GM03348 (cell line): ENCODE data around the gene UBN2.
"Not testable (repeated sequence)": the region's sequence is repeated elsewhere in the genome, so short reads cannot be mapped to it uniquely, and the experiment has no call there.

Experiments used
- DNase-seq: peaks from one replicate; pipeline ENCODE4 v3.0.0; 2012; ENCODE audit warnings: low spot score

UBN2 gene

GRCh38 chr7:139294951-139295575 is 64.0 kb downstream of the UBN2 start:
- no peak for DNase-seq

GRCh38 chr7:139297795-139298194 is 66.8 kb downstream of the UBN2 start:
- no peak for DNase-seq

GRCh38 chr7:139299296-139299695 is 68.3 kb downstream of the UBN2 start:
- no peak for DNase-seq

GRCh38 chr7:139300390-139300789 is 69.4 kb downstream of the UBN2 start:
- no peak for DNase-seq

GRCh38 chr7:139304517-139304916 is 73.5 kb downstream of the UBN2 start:
- DNase-seq, result no peak

- no peak for DNase-seq
Measured at GRCh38 chr7:139317939-139318505, 87.0 kb downstream of the UBN2 start.

- DNase-seq, result peak; percentile 25
Measured at GRCh38 chr7:139321071-139321745, 90.2 kb downstream of the UBN2 start.

- not testable (repeated sequence) for DNase-seq
Measured at GRCh38 chr7:139324709-139325108, 93.7 kb downstream of the UBN2 start.

GRCh38 chr7:139328375-139328774 is 97.3 kb downstream of the UBN2 start:
- peak; percentile 73 for DNase-seq

GRCh38 chr7:139329119-139329518 is 98.1 kb downstream of the UBN2 start:
- no peak for DNase-seq

- no peak for DNase-seq
Measured at GRCh38 chr7:139330333-139331030, 99.4 kb downstream of the UBN2 start.

- no peak for DNase-seq
Measured at GRCh38 chr7:139332697-139333359, 101.8 kb downstream of the UBN2 start.

GRCh38 chr7:139333443-139333842 is 102.4 kb downstream of the UBN2 start:
- DNase-seq, result not testable (repeated sequence)

GRCh38 chr7:139334399-139335150 is 103.5 kb downstream of the UBN2 start:
- no peak for DNase-seq

GRCh38 chr7:139339025-139339424 is 108.0 kb downstream of the UBN2 start:
- DNase-seq, result no peak

- DNase-seq, result no peak
Measured at GRCh38 chr7:139339698-139340036, 108.6 kb downstream of the UBN2 start.

GRCh38 chr7:139340037-139340807 is 109.2 kb downstream of the UBN2 start:
- peak; percentile 97 for DNase-seq

- DNase-seq, result no peak
Measured at GRCh38 chr7:139340808-139341057, 109.7 kb downstream of the UBN2 start.

GRCh38 chr7:139341058-139341775 is 110.2 kb downstream of the UBN2 start, which contains the start of gene FMC1:
Gene FMC1 (plus strand): TSS chr7:139341337. CDS start chr7:139341385, 48 bp downstream.
- peak; percentile 93 for DNase-seq

GRCh38 chr7:139341776-139342226 is 110.8 kb downstream of the UBN2 start:
- DNase-seq, result no peak
